Endothelial cell of umbilical vein (primary cell): ENCODE data around the gene CD80. TPM values are rescaled to one million over a fixed set of nuclear protein-coding genes. Genes with fewer than 3 reads are reported as not detected.

Source experiments
- BruUV-seq: library from RNA; stranded (reverse); fragments of 400-500 nt; replicated peaks from 2 replicates; lab custom pipeline; 2021; lab: Mats Ljungman, UMichigan
- CTCF ChIA-PET: fragments of 300-600, 350-600 bp; sonication (Branson Sonifier 250); formaldehyde crosslinking; loops from one replicate; lab custom pipeline; 2021; ENCODE audit warnings: antibody characterized with exemption, inconsistent platforms; lab: Charles Lee
- POLR2A ChIA-PET: fragments of 300-600, 350-600 bp; sonication (Branson Sonifier 250); formaldehyde crosslinking; loops from one replicate; lab custom pipeline; 2021; ENCODE audit warnings: antibody characterized with exemption, inconsistent platforms; lab: Charles Lee
- DNase-seq: peaks from one replicate; pipeline ENCODE4 v3.0.0-alpha.2; 2011; ENCODE audit warnings: low read depth, low spot score
- FAIRE-seq: peaks from 2 replicates; lab custom pipeline; 2011; peaks lifted over from hg19 to GRCh38; lab: Jason Lieb, UNC
- H2AFZ ChIP-seq: 2 replicates; pipeline ENCODE4 v1.6.0; 2012; ENCODE audit warnings: low read depth, low read length, control low read depth, inconsistent platforms
- H3K27ac ChIP-seq: 2 replicates; pipeline ENCODE4 v1.5.1; 2011; ENCODE audit warnings: low read depth, mild to moderate bottlenecking, control low read depth, low read length, moderate library complexity; ENCODE audit not compliant: insufficient read depth
- H3K27me3 ChIP-seq, 2 experiments: 2 replicates each; pipeline versions ENCODE4 v1.6.0 to v1.6.1; 2011; ENCODE audit warnings: low read length in 2 of 2, mixed read lengths in 1 of 2; ENCODE audit not compliant: control insufficient read depth in 2 of 2, insufficient read depth in 2 of 2
- H3K36me3 ChIP-seq, 2 experiments: 2 replicates in 1 of 2; 3 replicates in 1 of 2; pipeline ENCODE4 v1.5.1; 2011; ENCODE audit warnings: low read length in 2 of 2, mild to moderate bottlenecking in 1 of 2, moderate library complexity in 1 of 2; ENCODE audit not compliant: control insufficient read depth in 2 of 2, insufficient read depth in 2 of 2; ENCODE audit errors: extremely low read depth in 1 of 2
- H3K4me1 ChIP-seq: 3 replicates; pipeline ENCODE4 v1.5.1; 2011; ENCODE audit warnings: mild to moderate bottlenecking, low read length; ENCODE audit not compliant: control insufficient read depth, insufficient read depth; ENCODE audit errors: extremely low read depth
- H3K4me2 ChIP-seq: 2 replicates; pipeline ENCODE4 v1.6.1; 2011; ENCODE audit warnings: low read length, control low read depth, mixed read lengths; ENCODE audit not compliant: insufficient read depth
- H3K4me3 ChIP-seq, 3 experiments: fragments of 200-600 bp in 1 of 3; sonication (generic), shearing (Covaris generic) in 1 of 3; replicated peaks in 1 of 3; 2 replicates each; pipeline ENCODE4 v1.5.1; 2011 to 2016; ENCODE audit warnings: control low read depth in 3 of 3, low read length in 3 of 3, mild to moderate bottlenecking in 2 of 3, inconsistent platforms in 1 of 3, low read depth in 1 of 3, moderate library complexity in 1 of 3; ENCODE audit not compliant: insufficient read depth in 1 of 3
- H3K79me2 ChIP-seq: 2 replicates; pipeline ENCODE4 v1.6.0; 2012; ENCODE audit warnings: low read length, inconsistent platforms; ENCODE audit not compliant: control insufficient read depth, insufficient read depth
- H3K9ac ChIP-seq: replicated peaks from 2 replicates; pipeline ENCODE3; 2011; ENCODE audit warnings: low read length, control low read depth; ENCODE audit not compliant: insufficient read depth; ENCODE audit errors: extremely low read depth
- H3K9me1 ChIP-seq: replicated peaks from 3 replicates; pipeline ENCODE4 v1.6.0; 2011; ENCODE audit warnings: mild to moderate bottlenecking, low read length; ENCODE audit not compliant: control insufficient read depth, insufficient read depth; ENCODE audit errors: extremely low read depth
- H3K9me3 ChIP-seq: replicated peaks from 2 replicates; pipeline ENCODE4 v1.5.1; 2012; ENCODE audit warnings: low read length, inconsistent platforms; ENCODE audit not compliant: control insufficient read depth, insufficient read depth
- H4K20me1 ChIP-seq: replicated peaks from 2 replicates; pipeline ENCODE3; 2011; ENCODE audit warnings: mild to moderate bottlenecking, low read length; ENCODE audit not compliant: control insufficient read depth, insufficient read depth; ENCODE audit errors: extremely low read depth
- EZH2 ChIP-seq: IDR thresholded peaks from 2 replicates; pipeline ENCODE4 v1.6.1; 2012; ENCODE audit warnings: borderline replicate concordance, low read depth, mild to moderate bottlenecking, moderate library complexity, low read length, inconsistent platforms; ENCODE audit not compliant: severe bottlenecking
- FOS ChIP-seq: IDR thresholded peaks from 2 replicates; pipeline ENCODE4 v1.6.1; 2011; ENCODE audit warnings: mild to moderate bottlenecking, low read length, moderate library complexity, borderline replicate concordance; ENCODE audit not compliant: insufficient read depth
- GATA2 ChIP-seq: IDR thresholded peaks from 2 replicates; pipeline ENCODE4 v1.7.0; 2011; ENCODE audit warnings: low read depth, mild to moderate bottlenecking, moderate library complexity, mixed read lengths, low read length; ENCODE audit not compliant: insufficient read length, insufficient read depth
- JUN ChIP-seq: IDR thresholded peaks from 2 replicates; pipeline ENCODE4 v1.6.1; 2011; ENCODE audit warnings: borderline replicate concordance, low read depth; ENCODE audit not compliant: insufficient read length, insufficient read depth
- MYC ChIP-seq: IDR thresholded peaks from one replicate; pipeline ENCODE4 v1.6.1; 2011; ENCODE audit warnings: mild to moderate bottlenecking, low read depth, low read length
- POLR2A ChIP-seq: IDR thresholded peaks from 2 replicates; pipeline ENCODE4 v1.6.1; 2012; ENCODE audit warnings: low read depth, mild to moderate bottlenecking, control low read depth, low read length
- POLR2AphosphoS5 ChIP-seq: IDR thresholded peaks from 2 replicates; pipeline ENCODE4 v1.6.1; 2012; ENCODE audit warnings: low read depth, mild to moderate bottlenecking, control low read depth, low read length, moderate library complexity; ENCODE audit not compliant: insufficient read depth
- dilution Hi-C: fragments of 300-500 bp; cut with MboI; formaldehyde crosslinking; loops from one replicate; pipeline ENCODE4 v1.15.0; 2019; ENCODE audit warnings: low sequenced_read_pairs; ENCODE audit not compliant: extremely low pct_ligation_motif_present
- intact Hi-C: fragments of 100-400 bp; cut with micrococcal nuclease; formaldehyde crosslinking; loops from one replicate; pipeline ENCODE4 v1.10.0; 2022
- polyA plus RNA-seq, 4 experiments: library from polyadenylated mRNA; depleted of rRNA in 3 of 4; stranded (reverse) in 3 of 4; unstranded in 1 of 4; fragments of >200 nt; gene quantifications; 2 replicates each; pipeline versions ENCODE4 v1.2.1 to v1.2.3, GENCODE V29; 2011 to 2012; ENCODE audit warnings: missing spikeins in 1 of 4
- total RNA-seq: library from RNA; stranded (reverse); gene quantifications from 2 replicates; pipeline ENCODE4 v1.2.3, GENCODE V29; 2021
- TF ChIP-seq, protein P1 (sequence below), 2 donors: IDR thresholded peaks; 1 replicate in 1 of 2; 2 replicates in 1 of 2; pipeline ENCODE4 v1.5.1; 2011; ENCODE audit warnings: low read length in 2 of 2, mild to moderate bottlenecking in 2 of 2, moderate library complexity in 2 of 2, control low read depth in 1 of 2, inconsistent platforms in 1 of 2, low read depth in 1 of 2; ENCODE audit not compliant: insufficient read depth in 1 of 2; ENCODE audit errors: extremely low read depth in 1 of 2
- TF ChIP-seq, protein P2 (sequence below): IDR thresholded peaks from 2 replicates; pipeline ENCODE4 v1.6.1; 2011; ENCODE audit not compliant: insufficient read depth, insufficient read length

CD80 gene
- total and polyA plus RNA-seq, 2 donors (not counting 3 experiments of a cell fraction or from before 2014, with no cell fraction given) = not detected

DNA sequence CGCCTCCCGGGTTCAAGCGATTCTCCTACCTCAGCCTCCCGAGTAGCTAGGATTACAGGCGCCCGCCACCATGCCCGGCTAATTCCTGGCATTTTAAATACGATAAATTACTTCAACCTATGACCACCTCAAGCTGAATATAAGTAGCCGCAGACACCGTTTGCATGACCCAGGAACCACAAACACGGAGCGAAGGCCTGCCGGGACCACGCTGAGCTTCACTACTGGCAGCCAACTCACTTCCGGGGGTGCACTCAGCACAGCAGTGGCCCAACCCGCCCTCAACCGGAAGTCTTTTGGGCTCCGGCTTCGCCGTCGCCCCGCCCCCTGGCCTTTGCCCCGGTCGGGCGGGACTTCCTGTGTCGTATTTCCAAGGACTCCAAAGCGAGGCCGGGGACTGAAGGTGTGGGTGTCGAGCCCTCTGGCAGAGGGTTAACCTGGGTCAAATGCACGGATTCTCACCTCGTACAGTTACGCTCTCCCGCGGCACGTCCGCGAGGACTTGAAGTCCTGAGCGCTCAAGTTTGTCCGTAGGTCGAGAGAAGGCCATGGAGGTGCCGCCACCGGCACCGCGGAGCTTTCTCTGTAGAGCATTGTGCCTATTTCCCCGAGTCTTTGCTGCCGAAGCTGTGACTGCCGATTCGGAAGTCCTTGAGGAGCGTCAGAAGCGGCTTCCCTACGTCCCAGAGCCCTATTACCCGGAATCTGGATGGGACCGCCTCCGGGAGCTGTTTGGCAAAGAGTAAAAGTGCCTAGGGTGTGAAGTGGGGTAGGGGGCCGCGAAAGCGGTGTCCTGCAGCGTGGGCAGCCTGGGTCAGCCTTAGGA lies 61.0 kb downstream of the CD80 start, which contains the start of gene TIMMDC1:
Gene TIMMDC1, plus strand, starts transcription at position 362 of the 826 bp plus-strand sequence. Its CDS starts 187 bp downstream, at position 549.
- peak within 1 kb of the TSS; percentile 82 to 85 (median 83) for H3K4me3 ChIP-seq
- H3K79me2 ChIP-seq = peaks cover 15% of the 10 kb centered on the region
- TF ChIP-seq GATA2 = no peak
- TF ChIP-seq, protein P1, sequence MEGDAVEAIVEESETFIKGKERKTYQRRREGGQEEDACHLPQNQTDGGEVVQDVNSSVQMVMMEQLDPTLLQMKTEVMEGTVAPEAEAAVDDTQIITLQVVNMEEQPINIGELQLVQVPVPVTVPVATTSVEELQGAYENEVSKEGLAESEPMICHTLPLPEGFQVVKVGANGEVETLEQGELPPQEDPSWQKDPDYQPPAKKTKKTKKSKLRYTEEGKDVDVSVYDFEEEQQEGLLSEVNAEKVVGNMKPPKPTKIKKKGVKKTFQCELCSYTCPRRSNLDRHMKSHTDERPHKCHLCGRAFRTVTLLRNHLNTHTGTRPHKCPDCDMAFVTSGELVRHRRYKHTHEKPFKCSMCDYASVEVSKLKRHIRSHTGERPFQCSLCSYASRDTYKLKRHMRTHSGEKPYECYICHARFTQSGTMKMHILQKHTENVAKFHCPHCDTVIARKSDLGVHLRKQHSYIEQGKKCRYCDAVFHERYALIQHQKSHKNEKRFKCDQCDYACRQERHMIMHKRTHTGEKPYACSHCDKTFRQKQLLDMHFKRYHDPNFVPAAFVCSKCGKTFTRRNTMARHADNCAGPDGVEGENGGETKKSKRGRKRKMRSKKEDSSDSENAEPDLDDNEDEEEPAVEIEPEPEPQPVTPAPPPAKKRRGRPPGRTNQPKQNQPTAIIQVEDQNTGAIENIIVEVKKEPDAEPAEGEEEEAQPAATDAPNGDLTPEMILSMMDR (IDR thresholded peaks at IDR 0.05; ENCODE audit: extremely low read depth in 1 of 2, insufficient read depth in 1 of 2, low read depth in 1 of 2, low read length in 2 of 2) = no peak
- TF ChIP-seq, protein P2, sequence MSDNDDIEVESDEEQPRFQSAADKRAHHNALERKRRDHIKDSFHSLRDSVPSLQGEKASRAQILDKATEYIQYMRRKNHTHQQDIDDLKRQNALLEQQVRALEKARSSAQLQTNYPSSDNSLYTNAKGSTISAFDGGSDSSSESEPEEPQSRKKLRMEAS = peak; percentile 65
- TF ChIP-seq JUN = peak; percentile 2
- TF ChIP-seq POLR2AphosphoS5 = peak; percentile 90
- TF ChIP-seq POLR2A = peak; percentile 86
- TF ChIP-seq MYC = peak; percentile 49
- TF ChIP-seq EZH2 = no peak
- TF ChIP-seq FOS = no peak
- H3K4me2 ChIP-seq = peak within 1 kb of the TSS; percentile 80
- DNase-seq (peak; percentile 97), FAIRE-seq (peak; percentile 92)
- peak within 1 kb of the TSS; percentile 80 for H3K27ac ChIP-seq
- H3K9me1 ChIP-seq = no peaks in the 10 kb centered on the region
- dilution Hi-C loops (no loop called here), intact Hi-C loops (loop anchor here (1.0 to 2.0 kb wide), 4 partner anchors 29 to 220 kb away; partner anchors contain the start of genes COX17 and TMEM39A)
- no peaks in the 10 kb centered on the region for H4K20me1 ChIP-seq
- ChIA-PET CTCF (interaction anchor here (0.6 to 1.5 kb wide), 8 partner anchors 10 to 932 kb away, joined by 3 to 5 read pairs (median 3); no protein-coding TSS in a partner anchor), POLR2A (interaction anchor here (0.7 to 2.1 kb wide), 3 partner anchors 28 to 36 kb away, joined by 3 to 11 read pairs (median 3); partner anchors contain the start of gene TMEM39A)
- H3K9ac ChIP-seq = peak within 1 kb of the TSS; percentile 83
- H3K4me1 ChIP-seq = peaks cover 26% of the 10 kb centered on the region
- peaks cover 0 to under 1% of the 10 kb centered on the region in 2 experiments for H3K36me3 ChIP-seq
- no peaks in the 10 kb centered on the region for H3K27me3 ChIP-seq
- BruUV-seq = TSS peak; percentile 75
- no peaks in the 10 kb centered on the region for H3K9me3 ChIP-seq
- H2AFZ ChIP-seq = peak within 1 kb of the TSS; percentile 78
